HG02759 (cell line): ENCODE data around the gene FAM43B.

Experiments
- ATAC-seq: cut with Tn5 transposase; IDR thresholded peaks from one replicate; pipeline ENCODE4 v1.9.1; 2021; ENCODE audit warnings: mild to moderate bottlenecking, moderate library complexity; ENCODE audit not compliant: unreplicated experiment

FAM43B gene

GRCh38 chr1:20551161-20551560, 1.2 kb upstream of the FAM43B start:
- no peak for ATAC-seq

DNA sequence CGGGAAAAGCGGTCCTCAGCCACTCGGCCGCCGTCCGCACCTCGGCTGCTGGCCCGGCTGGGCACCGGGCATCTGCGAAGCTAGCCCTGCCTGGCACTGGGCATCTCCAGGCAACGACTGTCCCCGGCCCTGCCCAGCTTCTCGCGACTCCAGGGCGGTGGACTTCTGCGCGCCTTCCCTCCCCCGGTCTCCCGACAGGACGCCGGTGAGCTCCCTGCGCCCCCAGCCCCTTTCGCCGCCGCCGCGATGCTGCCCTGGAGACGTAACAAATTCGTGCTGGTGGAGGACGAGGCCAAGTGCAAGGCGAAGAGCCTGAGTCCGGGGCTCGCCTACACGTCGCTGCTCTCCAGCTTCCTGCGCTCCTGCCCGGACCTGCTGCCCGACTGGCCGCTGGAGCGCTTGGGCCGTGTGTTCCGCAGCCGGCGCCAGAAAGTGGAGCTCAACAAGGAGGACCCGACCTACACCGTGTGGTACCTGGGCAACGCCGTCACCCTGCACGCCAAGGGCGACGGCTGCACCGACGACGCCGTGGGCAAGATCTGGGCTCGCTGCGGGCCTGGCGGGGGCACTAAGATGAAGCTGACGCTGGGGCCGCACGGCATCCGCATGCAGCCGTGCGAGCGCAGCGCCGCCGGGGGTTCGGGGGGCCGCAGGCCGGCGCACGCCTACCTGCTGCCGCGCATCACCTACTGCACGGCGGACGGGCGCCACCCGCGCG, 514 bp downstream of the FAM43B start:
- ATAC-seq, result no peak

DNA sequence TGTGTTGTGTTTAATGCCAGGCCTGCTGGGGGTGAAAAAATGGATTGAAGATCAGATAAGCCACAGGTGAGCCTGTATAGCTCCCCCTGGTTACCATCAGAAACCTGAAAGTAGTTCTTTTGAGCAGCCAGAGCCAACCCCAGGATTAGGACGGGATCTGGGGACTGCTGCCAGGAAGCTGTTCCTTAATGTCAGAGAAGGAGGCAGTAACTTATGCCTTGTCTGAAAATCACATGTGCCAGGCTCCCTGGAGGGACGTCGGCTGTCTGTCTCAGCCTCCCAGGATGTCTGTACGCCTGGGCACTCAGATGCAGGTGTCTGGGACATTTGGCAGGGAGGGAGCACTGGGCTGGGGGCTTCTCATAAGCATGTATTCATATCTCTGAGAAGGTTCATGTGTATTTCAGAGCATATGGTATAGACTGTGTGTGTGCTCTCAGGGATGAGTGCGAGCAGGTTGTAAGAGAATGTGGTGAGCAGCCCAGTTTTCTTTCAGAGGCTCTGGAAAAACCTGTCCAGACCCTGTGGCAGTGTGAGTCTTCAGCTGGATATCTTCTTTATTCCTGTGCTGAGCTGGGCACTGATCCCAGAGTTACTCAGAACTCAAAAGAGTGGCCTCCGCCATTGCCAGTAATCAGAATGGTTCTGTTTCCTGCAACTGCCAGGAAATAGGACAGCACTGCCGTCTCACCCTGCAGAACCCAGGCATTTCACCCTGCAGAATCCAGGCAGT, 2.8 kb downstream of the FAM43B start:
- no peak for ATAC-seq

GRCh38 chr1:20555758-20556120, 3.4 kb downstream of the FAM43B start:
- no peak for ATAC-seq

DNA sequence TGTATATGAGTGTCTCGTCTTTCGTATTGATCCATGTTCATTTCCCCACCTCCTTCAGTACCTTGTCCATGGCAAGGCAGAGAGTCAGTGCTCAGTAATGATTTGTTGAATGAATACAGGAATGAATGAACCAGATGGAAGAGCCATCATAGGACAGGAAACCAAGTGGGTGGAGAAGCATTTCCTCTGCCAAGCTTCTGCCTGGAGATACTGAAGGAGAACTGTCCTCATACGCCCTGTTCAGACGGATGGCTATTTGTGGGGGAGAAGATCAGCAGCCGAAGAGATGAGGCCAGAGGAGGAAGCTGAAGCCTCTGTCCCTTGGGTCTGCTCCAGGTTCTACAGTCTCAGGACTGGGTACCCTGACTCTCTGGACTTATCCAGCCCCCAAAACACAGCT, 5.8 kb downstream of the FAM43B start:
- no peak for ATAC-seq

GRCh38 chr1:20560966-20561365, 8.6 kb downstream of the FAM43B start:
- ATAC-seq, result no peak

DNA sequence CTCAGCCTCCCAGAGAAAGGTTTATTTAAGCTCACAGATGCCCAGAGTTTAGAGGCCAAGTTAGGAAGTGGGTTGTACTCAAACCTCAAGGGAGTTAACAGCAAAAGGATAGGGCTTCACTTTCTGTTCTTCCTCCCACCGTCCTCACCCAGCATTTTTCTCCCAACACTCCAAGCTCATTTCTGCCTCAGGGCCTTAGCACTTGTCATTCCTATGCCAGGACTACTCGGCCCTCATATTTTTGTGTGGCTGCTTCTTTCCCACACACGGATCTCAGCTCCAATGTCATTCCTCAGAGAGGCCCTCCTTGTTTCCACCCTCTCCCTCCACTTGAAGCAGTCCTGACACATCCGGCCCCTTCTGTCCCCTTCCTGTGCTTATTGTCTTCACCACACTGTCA, 12.9 kb downstream of the FAM43B start:
- ATAC-seq, result no peak

- ATAC-seq, result no peak
Measured at GRCh38 chr1:20569523-20570098, 17.2 kb downstream of the FAM43B start.

- ATAC-seq, result no peak
Measured at GRCh38 chr1:20571427-20571826, 19.1 kb downstream of the FAM43B start.

GRCh38 chr1:20573987-20574386, 21.6 kb downstream of the FAM43B start:
- ATAC-seq, result no peak

DNA sequence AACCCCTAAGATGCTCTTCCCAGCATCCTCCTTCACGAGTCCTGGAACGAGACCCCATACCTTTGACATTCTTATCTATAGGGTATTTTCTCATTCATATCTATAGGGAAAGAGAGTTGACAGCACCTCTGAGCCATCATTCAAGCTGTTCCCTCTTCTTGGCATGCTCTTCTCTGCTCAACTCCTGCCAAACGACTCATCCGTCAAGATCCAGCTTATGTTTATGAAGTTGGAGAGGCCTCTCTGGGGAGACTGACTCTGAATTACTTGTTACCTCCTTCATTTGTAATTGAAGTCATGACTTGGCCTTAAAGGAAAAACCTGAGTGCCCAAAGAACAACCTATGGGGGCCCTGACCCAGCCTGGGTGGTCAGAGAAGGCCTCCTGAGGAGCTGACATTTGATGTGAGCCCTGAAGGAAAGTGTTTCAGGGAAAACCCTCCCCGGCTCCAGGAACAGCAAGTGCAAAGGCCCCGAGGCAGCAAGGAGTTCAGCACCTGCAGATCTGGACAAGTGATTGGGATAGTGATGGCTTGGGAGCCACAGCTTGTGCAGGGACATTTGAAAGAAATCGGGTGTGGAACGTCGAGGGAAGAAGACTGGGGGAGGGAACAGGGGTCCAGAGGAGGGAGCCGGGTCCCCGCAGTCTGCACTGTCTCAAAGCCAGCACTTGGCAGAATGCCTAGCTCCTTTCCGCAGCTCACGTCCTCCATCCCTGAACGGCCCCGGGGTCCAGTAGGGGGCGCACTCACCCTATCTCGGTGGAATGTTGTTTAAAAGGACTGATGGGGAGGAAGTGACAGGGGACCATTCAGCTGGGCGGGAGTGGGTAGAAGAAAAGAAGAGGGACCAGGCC, 22.5 kb downstream of the FAM43B start:
- no peak for ATAC-seq

GRCh38 chr1:20575541-20576336, 23.4 kb downstream of the FAM43B start:
- no peak for ATAC-seq

DNA sequence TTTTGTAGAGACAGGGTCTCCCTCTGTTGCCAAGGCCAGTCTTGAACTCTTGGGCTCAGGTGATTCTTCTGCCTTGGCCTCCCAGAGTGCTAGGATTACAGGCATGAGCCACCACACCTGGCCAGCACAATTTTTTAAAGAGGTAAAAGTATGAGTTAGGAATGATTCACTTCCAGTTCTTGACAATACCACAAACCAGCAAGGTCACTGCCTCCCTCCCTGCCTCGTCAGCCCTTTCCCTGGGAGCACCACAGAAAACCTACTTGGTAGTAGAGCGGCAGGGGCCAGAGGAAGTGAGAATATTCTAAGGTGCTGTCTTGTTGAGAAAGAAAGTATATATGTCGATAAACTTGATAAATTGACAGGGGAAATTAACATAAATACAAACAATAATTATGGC, 25.7 kb downstream of the FAM43B start:
- ATAC-seq, result no peak

GRCh38 chr1:20578721-20579395, 26.5 kb downstream of the FAM43B start:
- no peak for ATAC-seq

DNA sequence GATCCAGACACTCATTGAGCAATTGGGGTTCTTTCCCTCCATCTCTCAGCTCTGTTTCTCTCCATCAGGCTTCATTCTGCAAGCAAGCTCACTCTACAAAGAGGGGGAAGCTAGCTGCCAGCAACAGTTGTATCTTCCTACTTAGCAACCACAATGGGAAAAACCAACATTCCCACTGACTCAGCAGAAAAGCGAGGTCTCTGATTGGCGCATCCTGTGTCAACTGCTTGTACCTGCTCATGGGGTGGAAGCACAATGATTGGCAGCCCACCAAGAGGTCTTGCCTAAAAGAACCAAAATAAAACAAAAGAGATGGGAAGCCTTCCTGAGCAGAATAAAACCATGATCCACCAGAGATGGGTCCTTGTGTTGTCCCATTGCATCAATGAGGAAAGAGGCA, 32.5 kb downstream of the FAM43B start:
- ATAC-seq, result no peak

DNA sequence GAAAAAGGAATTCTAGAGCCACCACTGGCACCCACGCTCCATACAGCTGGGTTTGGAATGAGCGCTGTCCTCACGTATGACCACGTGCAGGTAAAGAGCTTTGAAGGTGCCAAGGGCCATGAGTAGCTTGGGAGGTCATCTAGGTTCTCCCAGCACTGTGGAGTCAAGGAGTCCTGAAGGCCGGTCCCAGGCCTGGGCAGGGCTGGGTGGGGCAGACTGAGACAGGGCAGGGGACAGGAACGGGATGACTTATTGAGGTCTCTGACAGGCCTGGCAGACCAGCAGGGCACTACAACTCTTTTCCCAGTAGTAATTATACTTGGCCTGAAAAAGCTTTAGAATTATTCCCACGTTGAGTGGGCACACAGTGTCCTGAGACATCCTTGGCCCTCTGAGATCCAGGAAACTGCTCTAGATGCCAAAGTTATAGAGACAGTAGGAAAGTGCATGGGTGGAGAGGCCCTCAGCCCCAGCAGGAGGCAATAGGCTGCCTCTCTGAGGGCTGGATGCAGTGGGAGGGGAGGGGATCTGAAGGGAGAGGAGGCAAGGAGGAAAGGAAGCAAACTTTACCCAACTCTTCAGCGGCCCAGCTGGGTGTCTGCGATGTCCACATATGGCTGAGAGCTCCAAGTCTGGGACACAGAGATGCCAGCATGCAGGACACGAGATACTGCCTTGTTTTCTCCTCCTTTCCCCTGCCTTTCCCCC, 34.7 kb downstream of the FAM43B start:
- no peak for ATAC-seq

DNA sequence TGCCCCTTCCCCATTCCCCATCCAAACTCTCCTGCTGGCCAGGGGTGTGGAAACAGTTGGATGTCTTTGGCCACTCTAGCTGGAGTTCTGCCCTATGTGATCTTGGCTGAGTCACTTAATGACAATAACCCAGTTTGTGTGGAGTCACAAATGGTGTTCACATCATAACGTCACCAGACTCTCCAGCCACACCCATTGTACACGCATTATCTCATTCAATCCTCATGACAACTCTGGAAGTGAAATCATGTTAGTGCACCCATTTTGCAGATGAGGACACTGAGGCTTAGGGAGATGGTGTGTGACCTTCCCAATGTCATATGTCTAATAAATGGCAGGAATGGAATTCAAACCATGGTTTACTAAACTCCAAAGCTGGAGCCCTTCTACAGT, 35.3 kb downstream of the FAM43B start:
- ATAC-seq, result no peak

GRCh38 chr1:20588634-20589225, 36.4 kb downstream of the FAM43B start, which contains the start of gene CDA:
TSS of gene CDA (plus strand) at chr1:20589097. CDS start at chr1:20589130, 33 bp downstream.
- ATAC-seq, result no peak
